Activated T-cell treated with anti-CD3 and anti-CD28 coated beads for 4 hours (primary cell): ENCODE measurements around the gene TNK2.
"Not testable (repeated sequence)": the region's sequence is repeated elsewhere in the genome, so short reads cannot be mapped to it uniquely, and the experiment has no call there.

Source experiments
- DNase-seq: peaks from one replicate; pipeline ENCODE4 v3.0.0-alpha.2; 2020

The TNK2 gene

GRCh38 chr3:195907934-195908693 is at the start of gene TNK2:
Gene TNK2 (minus strand): TSS chr3:195908551. CDS start chr3:195888588, 19,963 bp downstream.
- DNase-seq: peak; percentile 46

- DNase-seq: no peak
These were observed 48.2 kb upstream of the TNK2 start for GRCh38 chr3:195956577-195956976.

GRCh38 chr3:195955416-195955841 is 47.1 kb upstream of the TNK2 start:
- peak; percentile 59 for DNase-seq

- peak; percentile 36 for DNase-seq
These were observed 46.4 kb upstream of the TNK2 start for GRCh38 chr3:195954752-195955119.

- peak; percentile 46 for DNase-seq
These were observed 45.9 kb upstream of the TNK2 start for GRCh38 chr3:195954052-195954751.

- not testable (repeated sequence) for DNase-seq
These were observed 44.2 kb upstream of the TNK2 start for GRCh38 chr3:195952590-195952989.

- DNase-seq: not testable (repeated sequence)
These were observed 43.3 kb upstream of the TNK2 start for GRCh38 chr3:195951443-195952177.

- not testable (repeated sequence) for DNase-seq
These were observed 42.4 kb upstream of the TNK2 start for GRCh38 chr3:195950731-195951130.

- DNase-seq: not testable (repeated sequence)
These were observed 41.8 kb upstream of the TNK2 start for GRCh38 chr3:195950164-195950563.

GRCh38 chr3:195946910-195947699 is 38.8 kb upstream of the TNK2 start:
- not testable (repeated sequence) for DNase-seq

- not testable (repeated sequence) for DNase-seq
These were observed 33.0 kb upstream of the TNK2 start for GRCh38 chr3:195941265-195941815.

- DNase-seq: not testable (repeated sequence)
These were observed 32.5 kb upstream of the TNK2 start for GRCh38 chr3:195940806-195941205.

GRCh38 chr3:195939526-195940470 is 31.4 kb upstream of the TNK2 start:
- not testable (repeated sequence) for DNase-seq

GRCh38 chr3:195933044-195933430 is 24.7 kb upstream of the TNK2 start:
- not testable (repeated sequence) for DNase-seq

GRCh38 chr3:195932418-195933043 is 24.2 kb upstream of the TNK2 start:
- DNase-seq: no peak

- no peak for DNase-seq
These were observed 23.4 kb upstream of the TNK2 start for GRCh38 chr3:195931582-195932273.

- DNase-seq: no peak
These were observed 21.1 kb upstream of the TNK2 start for GRCh38 chr3:195929452-195929851.

- no peak for DNase-seq
These were observed 13.0 kb upstream of the TNK2 start for GRCh38 chr3:195921334-195921791.

GRCh38 chr3:195918176-195918575 is 9.8 kb upstream of the TNK2 start:
- no peak for DNase-seq

GRCh38 chr3:195916991-195917390 is 8.6 kb upstream of the TNK2 start:
- DNase-seq: no peak
